ENCODE data around the gene IRAK2.

Gene IRAK2

GRCh38 chr3:10253731-10254130 lies 89.0 kb downstream of the IRAK2 start:
- no peak overlapping the region for H3K27ac ChIP-seq
- H2AFZ ChIP-seq (ENCODE audit: low read depth): no peak overlapping the region
- H3K9ac ChIP-seq: no peak overlapping the region
- no peaks in the 10 kb centered on the region for H3K27me3 ChIP-seq (ENCODE audit: insufficient read depth, low read depth)
- no peaks in the 10 kb centered on the region for H4K20me1 ChIP-seq (ENCODE audit: insufficient read depth)
- H3K79me2 ChIP-seq (ENCODE audit: insufficient read depth, low read depth): peaks cover 45% of the 10 kb centered on the region
- H3K36me3 ChIP-seq (ENCODE audit: insufficient read depth): no peaks in the 10 kb centered on the region
- peaks cover 15% of the 10 kb centered on the region for H3K4me1 ChIP-seq (ENCODE audit: low read depth, poor library complexity, severe bottlenecking)
- H3K4me2 ChIP-seq: no peak overlapping the region
- no peak for TF ChIP-seq CTCF (conservative IDR thresholded peaks at IDR 0.05; ENCODE audit: low read depth, low read length)
- no peak overlapping the region for H3K4me3 ChIP-seq (IDR thresholded peaks at IDR 0.05; ENCODE audit: insufficient read depth, low read depth, low read length)

GRCh38 chr3:10255835-10256234 lies 91.1 kb downstream of the IRAK2 start:
- TF ChIP-seq CTCF (conservative IDR thresholded peaks at IDR 0.05; ENCODE audit: low read depth, low read length): no peak
- H3K4me1 ChIP-seq (ENCODE audit: low read depth, poor library complexity, severe bottlenecking): peaks cover 3% of the 10 kb centered on the region
- no peak overlapping the region for H3K4me2 ChIP-seq
- H3K36me3 ChIP-seq (ENCODE audit: insufficient read depth): no peaks in the 10 kb centered on the region
- H2AFZ ChIP-seq (ENCODE audit: low read depth): no peak overlapping the region
- H3K27ac ChIP-seq: no peak overlapping the region
- no peak overlapping the region for H3K9ac ChIP-seq
- no peak overlapping the region for H3K4me3 ChIP-seq (IDR thresholded peaks at IDR 0.05; ENCODE audit: insufficient read depth, low read depth, low read length)
- H3K79me2 ChIP-seq (ENCODE audit: insufficient read depth, low read depth): peaks cover 30% of the 10 kb centered on the region; the same call in 1 of the 2 replicates
- H4K20me1 ChIP-seq (ENCODE audit: insufficient read depth): no peaks in the 10 kb centered on the region
- no peaks in the 10 kb centered on the region for H3K27me3 ChIP-seq (ENCODE audit: insufficient read depth, low read depth)

GRCh38 chr3:10259036-10259435 lies 94.3 kb downstream of the IRAK2 start:
- Histone ChIP-seq H3K4me3 (IDR thresholded peaks at IDR 0.05; ENCODE audit: insufficient read depth, low read depth, low read length) (no peak overlapping the region), H3K27me3 (ENCODE audit: insufficient read depth, low read depth) (no peaks in the 10 kb centered on the region), H2AFZ (ENCODE audit: low read depth) (no peak overlapping the region), H3K79me2 (ENCODE audit: insufficient read depth, low read depth) (peaks cover 35% of the 10 kb centered on the region), H3K4me1 (ENCODE audit: low read depth, poor library complexity, severe bottlenecking) (no peaks in the 10 kb centered on the region), H3K36me3 (ENCODE audit: insufficient read depth) (no peaks in the 10 kb centered on the region), H3K9ac (no peak overlapping the region), H3K27ac (no peak overlapping the region), H3K4me2 (no peak overlapping the region), H4K20me1 (ENCODE audit: insufficient read depth) (no peaks in the 10 kb centered on the region)
- no peak for TF ChIP-seq CTCF (conservative IDR thresholded peaks at IDR 0.05; ENCODE audit: low read depth, low read length)

- Histone ChIP-seq H3K4me2 (no peak overlapping the region), H3K27ac (no peak overlapping the region), H2AFZ (ENCODE audit: low read depth) (no peak overlapping the region), H4K20me1 (ENCODE audit: insufficient read depth) (no peaks in the 10 kb centered on the region), H3K4me1 (ENCODE audit: low read depth, poor library complexity, severe bottlenecking) (no peaks in the 10 kb centered on the region), H3K36me3 (ENCODE audit: insufficient read depth) (no peaks in the 10 kb centered on the region), H3K27me3 (ENCODE audit: insufficient read depth, low read depth) (no peaks in the 10 kb centered on the region), H3K9ac (no peak overlapping the region), H3K4me3 (IDR thresholded peaks at IDR 0.05; ENCODE audit: insufficient read depth, low read depth, low read length) (no peak overlapping the region), H3K79me2 (ENCODE audit: insufficient read depth, low read depth) (peaks cover 42% of the 10 kb centered on the region)
- no peak for TF ChIP-seq CTCF (conservative IDR thresholded peaks at IDR 0.05; ENCODE audit: low read depth, low read length)
Observed at GRCh38 chr3:10259798-10260197, 95.1 kb downstream of the IRAK2 start.

Measured in KMS-11 (cell line).